Measurements from ENCODE around the gene SLC7A1. TPM values are rescaled to one million over a fixed set of nuclear protein-coding genes. Genes with fewer than 3 reads are reported as not detected.

The SLC7A1 gene
- total and polyA plus RNA-seq, 2 of the 8 experiments (the other 6 are each of a cell fraction or from before 2014, with no cell fraction given) = 26.8 to 114 TPM

GRCh38 chr13:29484796-29485195 is 110.7 kb downstream of the SLC7A1 start:
- Histone ChIP-seq H2AK5ac (ENCODE audit: low read depth, low read length) (no peak overlapping the region), H3K79me1 (ENCODE audit: low read depth, low read length) (no peaks in the 10 kb centered on the region), H3K4me1 (replicated peaks in 1 of 4; ENCODE audit: control insufficient read depth in 3 of 4, insufficient read depth in 4 of 4, low read length in 3 of 4) (peaks cover 2 to 11% (median 6%) of the 10 kb centered on the region in 4 experiments), H2BK20ac (ENCODE audit: low read length) (no peak overlapping the region), H4K20me1 (replicated peaks in 1 of 2; ENCODE audit: control insufficient read depth in 1 of 2, insufficient read depth in 2 of 2, low read length in 2 of 2) (no peaks in the 10 kb centered on the region), H2BK12ac (ENCODE audit: low read depth, low read length) (no peak overlapping the region), H4K8ac (ENCODE audit: extremely low read depth, insufficient read depth, low read length) (no peak overlapping the region), H3K23me2 (ENCODE audit: low read depth, low read length) (no peaks in the 10 kb centered on the region), H4K91ac (replicated peaks; ENCODE audit: insufficient read length, low read length) (no peak overlapping the region), H2BK15ac (ENCODE audit: low read length) (no peak overlapping the region), H3K23ac (ENCODE audit: insufficient read length) (no peak overlapping the region), H3K4me3 (ENCODE audit: extremely low read depth in 1 of 4, insufficient read depth in 2 of 4, low read depth in 3 of 4, low read length in 4 of 4) (no peak overlapping the region), H3K79me2 (ENCODE audit: control insufficient read depth in 1 of 2, insufficient read depth in 2 of 2, low read length in 2 of 2) (no peaks in the 10 kb centered on the region), H3K27ac (ENCODE audit: low read depth, low read length) (no peak overlapping the region), H3K56ac (replicated peaks; ENCODE audit: insufficient read length, low read depth, low read length) (no peak overlapping the region), H3K14ac (ENCODE audit: insufficient read length) (no peak overlapping the region), H4K5ac (ENCODE audit: insufficient read length, low read depth, low read length) (no peak overlapping the region), H3K27me3 (replicated peaks in 1 of 4; ENCODE audit: control insufficient read depth in 3 of 4, extremely low read depth in 1 of 4, insufficient read depth in 3 of 4, low read length in 3 of 4) (no peaks in the 10 kb centered on the region), H3K9ac (replicated peaks in 1 of 4; ENCODE audit: extremely low read depth in 1 of 4, low read depth in 3 of 4, low read length in 3 of 4) (no peak overlapping the region), H3K4me2 (ENCODE audit: insufficient read depth in 1 of 2, low read depth in 2 of 2, low read length in 2 of 2) (no peak overlapping the region), H3K18ac (ENCODE audit: extremely low read depth, low read length) (no peak overlapping the region), H3K4ac (replicated peaks; ENCODE audit: insufficient read length, low read depth, low read length) (no peak overlapping the region), H3K36me3 (ENCODE audit: control insufficient read depth in 2 of 4, insufficient read depth in 4 of 4, low read length in 3 of 4) (no peaks in the 10 kb centered on the region), H2AFZ (ENCODE audit: low read length) (no peak overlapping the region), H2BK120ac (replicated peaks; ENCODE audit: low read depth, low read length) (no peak overlapping the region), H2BK5ac (ENCODE audit: low read depth, low read length) (no peak overlapping the region), H3K9me3 (ENCODE audit: insufficient read depth in 2 of 2, low read depth in 1 of 2, low read length in 1 of 2) (no peaks in the 10 kb centered on the region)
- POLR2A ChIA-PET (ENCODE audit: partially characterized antibody) = interaction anchor here (1.6 kb wide), 1 partner anchor 8 kb away, joined by 4 read pairs; no protein-coding TSS in a partner anchor
- 87% methylated on average over 7 of the region's 7 CpGs; no CpG with 5 or more reads in 1 of the 2 experiments for WGBS, 2 experiments (ENCODE audit: extremely low coverage in 1 of 2, insufficient coverage in 1 of 2, insufficient read length in 1 of 2, insufficient replicate concordance in 2 of 2, low coverage in 1 of 2, low lambda C conversion rate in 2 of 2, missing lambda C conversion rate in 1 of 2)
- TF ChIP-seq NRF1 (IDR thresholded peaks at IDR 0.05; ENCODE audit: low read depth, low read length) (no peak), ATF3 (IDR thresholded peaks at IDR 0.05; ENCODE audit: insufficient read depth, low read depth, low read length) (no peak), SP1 (IDR thresholded peaks at IDR 0.05; ENCODE audit: low read depth, low read length) (no peak), JUND (IDR thresholded peaks at IDR 0.05; ENCODE audit: low read length) (no peak), GTF2F1 (IDR thresholded peaks at IDR 0.05; ENCODE audit: borderline replicate concordance, low read depth, low read length) (no peak), EP300 (IDR thresholded peaks at IDR 0.05; ENCODE audit: borderline replicate concordance in 1 of 2, low read depth in 2 of 2, low read length in 2 of 2) (no peak), SRF (IDR thresholded peaks at IDR 0.05; ENCODE audit: low read depth, low read length) (no peak)
- FAIRE-seq (no peak), DNase-seq (ENCODE audit: low read depth in 1 of 2, low spot score in 2 of 2) (no peak)
- CTCF ChIA-PET (ENCODE audit: partially characterized antibody) = interaction anchor here (0.6 to 3.3 kb wide), 7 partner anchors 12 to 621 kb away, joined by 3 to 15 read pairs (median 4); no protein-coding TSS in a partner anchor

Measured in H1 (cell line).